HL-60 (cell line): Measurements from ENCODE around the gene CNR2.

ENCODE experiments used
- DNase-seq, 2 experiments: peaks; one replicate each; pipeline ENCODE4 v3.0.0-alpha.2; 2010 to 2020; ENCODE audit warnings: low read depth in 1 of 2, low spot score in 1 of 2
- H3K27ac ChIP-seq: fragments of 250-450 bp; sonication (Bioruptor Pico); replicated peaks from 2 replicates; pipeline ENCODE4 v1.5.1; 2020; ENCODE audit warnings: mild to moderate bottlenecking, moderate library complexity
- H3K27me3 ChIP-seq: fragments of 250-450 bp; sonication (Bioruptor Pico); 2 replicates; pipeline ENCODE4 v1.5.1; 2021; ENCODE audit warnings: mild to moderate bottlenecking, moderate library complexity; ENCODE audit not compliant: insufficient read depth, poor library complexity, severe bottlenecking
- H3K4me3 ChIP-seq: replicated peaks from 2 replicates; pipeline ENCODE4 v1.5.1; 2011; ENCODE audit warnings: mild to moderate bottlenecking, control low read depth, low read length; ENCODE audit not compliant: insufficient read depth
- GABPA ChIP-seq: IDR thresholded peaks from 2 replicates; pipeline ENCODE4 v1.6.1; 2012; ENCODE audit warnings: low read depth
- POLR2AphosphoS5 ChIP-seq: IDR thresholded peaks from 2 replicates; pipeline ENCODE4 v1.6.1; 2012; ENCODE audit warnings: low read depth
- REST ChIP-seq: IDR thresholded peaks from 2 replicates; pipeline ENCODE4 v1.6.1; 2012; ENCODE audit warnings: low read depth; ENCODE audit not compliant: insufficient replicate concordance
- SPI1 ChIP-seq: IDR thresholded peaks from 2 replicates; pipeline ENCODE4 v1.6.1; 2012; ENCODE audit warnings: low read depth, mild to moderate bottlenecking, borderline replicate concordance
- TF ChIP-seq, protein P1 (sequence below): IDR thresholded peaks from one replicate; pipeline ENCODE4 v1.5.1; 2011; ENCODE audit warnings: low read length, control low read depth, inconsistent platforms; ENCODE audit not compliant: insufficient read depth

CNR2 gene

GRCh38 chr1:23916209-23917131 lies 3.3 kb upstream of the CNR2 start:
- peak; percentile 87 to 93 for DNase-seq
- H3K27ac ChIP-seq, result peak overlapping the region; percentile 71
- TF ChIP-seq SPI1, result peak; percentile 91
- TF ChIP-seq, protein P1, sequence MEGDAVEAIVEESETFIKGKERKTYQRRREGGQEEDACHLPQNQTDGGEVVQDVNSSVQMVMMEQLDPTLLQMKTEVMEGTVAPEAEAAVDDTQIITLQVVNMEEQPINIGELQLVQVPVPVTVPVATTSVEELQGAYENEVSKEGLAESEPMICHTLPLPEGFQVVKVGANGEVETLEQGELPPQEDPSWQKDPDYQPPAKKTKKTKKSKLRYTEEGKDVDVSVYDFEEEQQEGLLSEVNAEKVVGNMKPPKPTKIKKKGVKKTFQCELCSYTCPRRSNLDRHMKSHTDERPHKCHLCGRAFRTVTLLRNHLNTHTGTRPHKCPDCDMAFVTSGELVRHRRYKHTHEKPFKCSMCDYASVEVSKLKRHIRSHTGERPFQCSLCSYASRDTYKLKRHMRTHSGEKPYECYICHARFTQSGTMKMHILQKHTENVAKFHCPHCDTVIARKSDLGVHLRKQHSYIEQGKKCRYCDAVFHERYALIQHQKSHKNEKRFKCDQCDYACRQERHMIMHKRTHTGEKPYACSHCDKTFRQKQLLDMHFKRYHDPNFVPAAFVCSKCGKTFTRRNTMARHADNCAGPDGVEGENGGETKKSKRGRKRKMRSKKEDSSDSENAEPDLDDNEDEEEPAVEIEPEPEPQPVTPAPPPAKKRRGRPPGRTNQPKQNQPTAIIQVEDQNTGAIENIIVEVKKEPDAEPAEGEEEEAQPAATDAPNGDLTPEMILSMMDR, result peak; percentile 72
- TF ChIP-seq REST, result no peak
- TF ChIP-seq GABPA, result no peak
- TF ChIP-seq POLR2AphosphoS5, result peak; percentile 56; the same call in 1 of the 2 replicates
- H3K4me3 ChIP-seq, result no peak overlapping the region
- H3K27me3 ChIP-seq, result no peaks in the 10 kb centered on the region

DNA sequence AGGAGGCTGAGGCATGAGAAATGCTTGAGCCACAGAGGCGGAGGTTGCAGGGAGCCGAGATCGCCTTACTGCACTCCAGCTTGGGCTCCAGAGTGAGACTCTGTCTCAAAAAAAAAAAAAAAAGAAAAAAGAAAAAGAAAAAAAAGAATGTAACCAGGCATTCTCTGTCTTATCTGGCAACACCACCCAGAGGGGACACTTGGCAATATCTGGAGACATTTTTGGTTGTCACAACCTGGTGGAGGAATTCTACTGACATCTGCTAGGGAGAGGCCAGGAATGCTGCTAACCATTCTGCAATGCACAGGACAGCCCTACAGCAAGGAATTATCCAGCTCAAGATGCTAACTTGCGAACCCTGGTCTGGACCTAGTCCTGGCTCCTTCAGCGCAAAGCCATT lies 2.3 kb upstream of the CNR2 start:
- no peak for TF ChIP-seq GABPA
- peak overlapping the region; percentile 71 for H3K27ac ChIP-seq
- no peak overlapping the region for H3K4me3 ChIP-seq
- DNase-seq, result no peak
- no peaks in the 10 kb centered on the region for H3K27me3 ChIP-seq

GRCh38 chr1:23914921-23915320 lies 1.8 kb upstream of the CNR2 start:
- 0 out of 2 replicates have a peak overlapping the region, but pooled peaks have one; percentile 83 for H3K27ac ChIP-seq
- H3K4me3 ChIP-seq, result no peak overlapping the region
- no peak for DNase-seq

More at GRCh38 chr1:23914921-23915320, 1.8 kb upstream of the CNR2 start:
- no peaks in the 10 kb centered on the region for H3K27me3 ChIP-seq
- TF ChIP-seq POLR2AphosphoS5, result no peak
- TF ChIP-seq GABPA, result no peak
- no peak for TF ChIP-seq REST
- TF ChIP-seq, protein P1, result no peak
- TF ChIP-seq SPI1, result no peak
